SK-N-SH treated with all-trans-retinoic acid at 6 μM for 48 hours (cell line): Measurements from ENCODE around the gene KATNAL1.

ENCODE experiments used
- ATAC-seq: fragments of 200-7000 bp; cut with Tn5 transposase; 3 replicates; pipeline ENCODE4 v1.9.1; 2020; ENCODE audit warnings: mild to moderate bottlenecking, moderate library complexity
- ARNTL ChIP-seq: fragments of 450-650 bp; formaldehyde crosslinking; IDR thresholded peaks from 2 replicates; pipeline ENCODE4 v1.5.0; 2020; ENCODE audit warnings: low read depth, mild to moderate bottlenecking, moderate library complexity, borderline replicate concordance
- CSDC2 ChIP-seq: fragments of 250-450 bp; sonication (Bioruptor Pico); IDR thresholded peaks from 2 replicates; pipeline ENCODE4 v1.5.0; 2020; ENCODE audit warnings: mild to moderate bottlenecking, moderate library complexity
- ESRRG ChIP-seq: fragments of 250-450 bp; sonication (Bioruptor Pico); IDR thresholded peaks from 2 replicates; pipeline ENCODE4 v1.6.1; 2021; ENCODE audit warnings: mild to moderate bottlenecking
- GLIS3 ChIP-seq: fragments of 250-450 bp; sonication (Bioruptor Pico); IDR thresholded peaks from 2 replicates; pipeline ENCODE4 v1.5.0; 2020; ENCODE audit warnings: mild to moderate bottlenecking, moderate library complexity
- ISL1 ChIP-seq: fragments of 250-450 bp; sonication (Bioruptor Pico); IDR thresholded peaks from 2 replicates; pipeline ENCODE4 v2.1.2; 2022; ENCODE audit warnings: mild to moderate bottlenecking, moderate library complexity
- OSR1 ChIP-seq: fragments of 250-450 bp; sonication (Bioruptor Pico); IDR thresholded peaks from 2 replicates; pipeline ENCODE4 v1.8.0; 2022; ENCODE audit warnings: moderate library complexity, mild to moderate bottlenecking, inconsistent platforms
- PPARA ChIP-seq: fragments of 250-450 bp; sonication (Bioruptor Pico); IDR thresholded peaks from 2 replicates; pipeline ENCODE4 v1.5.0; 2020; ENCODE audit warnings: mild to moderate bottlenecking, borderline replicate concordance
- RARB ChIP-seq: fragments of 250-450 bp; sonication (Bioruptor Pico); IDR thresholded peaks from 2 replicates; pipeline ENCODE4 v1.8.0; 2021; ENCODE audit warnings: mild to moderate bottlenecking, moderate library complexity
- SNAI2 ChIP-seq: fragments of 250-450 bp; sonication (Bioruptor Pico); IDR thresholded peaks from 2 replicates; pipeline ENCODE4 v1.5.0; 2020; ENCODE audit warnings: mild to moderate bottlenecking, moderate library complexity
- TCF4 ChIP-seq: fragments of 250-450 bp; sonication (Bioruptor Pico); IDR thresholded peaks from 2 replicates; pipeline ENCODE4 v1.8.0; 2021; ENCODE audit warnings: mild to moderate bottlenecking, moderate library complexity, borderline replicate concordance
- ZC3H10 ChIP-seq: fragments of 250-450 bp; sonication (Bioruptor Pico); IDR thresholded peaks from 2 replicates; pipeline ENCODE4 v1.5.1; 2021; ENCODE audit warnings: mild to moderate bottlenecking, moderate library complexity
- ZFP3 ChIP-seq: fragments of 250-450 bp; sonication (Bioruptor Pico); IDR thresholded peaks from 2 replicates; pipeline ENCODE4 v1.5.0; 2020; ENCODE audit warnings: mild to moderate bottlenecking, moderate library complexity
- ZFP30 ChIP-seq: fragments of 450-650 bp; formaldehyde crosslinking; IDR thresholded peaks from 2 replicates; pipeline ENCODE4 v1.5.0; 2022; ENCODE audit warnings: mild to moderate bottlenecking, moderate library complexity
- ZNF565 ChIP-seq: fragments of 450-650 bp; formaldehyde crosslinking; conservative IDR thresholded peaks from 2 replicates; pipeline ENCODE4 v1.5.0; 2020; ENCODE audit warnings: low read depth, mild to moderate bottlenecking, moderate library complexity
- ZNF70 ChIP-seq: fragments of 450-650 bp; formaldehyde crosslinking; IDR thresholded peaks from 2 replicates; pipeline ENCODE4 v1.5.0; 2020; ENCODE audit warnings: mild to moderate bottlenecking, moderate library complexity
- ZNF8 ChIP-seq: fragments of 450-650 bp; formaldehyde crosslinking; IDR thresholded peaks from 2 replicates; pipeline ENCODE4 v1.5.0; 2020; ENCODE audit warnings: mild to moderate bottlenecking, moderate library complexity
- TF ChIP-seq, protein P1 (sequence below): fragments of 250-450 bp; sonication (Bioruptor Pico); IDR thresholded peaks from 2 replicates; pipeline ENCODE4 v1.5.1; 2020; ENCODE audit warnings: low read depth, mild to moderate bottlenecking, moderate library complexity
- TF ChIP-seq, protein P2 (sequence below): fragments of 250-450 bp; sonication (Bioruptor Pico); IDR thresholded peaks from 2 replicates; pipeline ENCODE4 v1.8.0; 2021; ENCODE audit warnings: low read depth, mild to moderate bottlenecking, moderate library complexity, borderline replicate concordance
- TF ChIP-seq, protein P3 (sequence below): fragments of 250-450 bp; sonication (Bioruptor Pico); IDR thresholded peaks from 2 replicates; pipeline ENCODE4 v1.8.0; 2020; ENCODE audit warnings: mild to moderate bottlenecking, moderate library complexity, borderline replicate concordance
- TF ChIP-seq, protein P4 (sequence below): fragments of 250-450 bp; sonication (Bioruptor Pico); IDR thresholded peaks from 2 replicates; pipeline ENCODE4 v1.5.0; 2020; ENCODE audit warnings: mild to moderate bottlenecking, moderate library complexity

The KATNAL1 gene

DNA sequence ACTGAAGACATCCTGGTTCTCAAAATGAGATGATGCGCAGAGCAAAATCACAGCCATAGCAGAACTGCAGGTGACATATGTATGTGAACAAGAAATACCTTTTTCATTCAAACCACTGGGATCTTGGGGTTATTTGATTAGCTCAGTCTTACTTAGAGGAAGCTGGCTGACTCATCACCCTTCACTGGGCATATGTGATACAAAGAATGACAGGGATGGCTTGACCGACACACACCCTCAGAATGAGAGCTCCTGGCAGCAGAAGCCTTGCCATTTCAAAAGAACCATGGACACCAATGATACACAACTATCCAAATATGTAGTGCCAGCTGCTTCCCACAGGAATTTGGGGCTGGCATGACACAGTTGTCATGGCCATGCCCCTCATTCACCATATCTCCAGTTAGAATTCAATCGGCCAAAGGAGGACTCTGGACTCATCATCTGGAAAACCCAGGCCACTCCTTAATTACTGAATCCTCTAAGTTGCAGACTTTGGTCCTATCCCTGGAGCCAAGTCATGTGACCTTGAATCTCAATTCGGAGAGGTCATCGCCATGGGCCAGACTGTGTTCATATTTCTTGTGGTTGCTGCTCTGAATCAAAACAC, 115.8 kb downstream of the KATNAL1 start:
- peak; percentile 46; the same call in 2 of the 3 replicates for ATAC-seq
- TF ChIP-seq, protein P1, sequence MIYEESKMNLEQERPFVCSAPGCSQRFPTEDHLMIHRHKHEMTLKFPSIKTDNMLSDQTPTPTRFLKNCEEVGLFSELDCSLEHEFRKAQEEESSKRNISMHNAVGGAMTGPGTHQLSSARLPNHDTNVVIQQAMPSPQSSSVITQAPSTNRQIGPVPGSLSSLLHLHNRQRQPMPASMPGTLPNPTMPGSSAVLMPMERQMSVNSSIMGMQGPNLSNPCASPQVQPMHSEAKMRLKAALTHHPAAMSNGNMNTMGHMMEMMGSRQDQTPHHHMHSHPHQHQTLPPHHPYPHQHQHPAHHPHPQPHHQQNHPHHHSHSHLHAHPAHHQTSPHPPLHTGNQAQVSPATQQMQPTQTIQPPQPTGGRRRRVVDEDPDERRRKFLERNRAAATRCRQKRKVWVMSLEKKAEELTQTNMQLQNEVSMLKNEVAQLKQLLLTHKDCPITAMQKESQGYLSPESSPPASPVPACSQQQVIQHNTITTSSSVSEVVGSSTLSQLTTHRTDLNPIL: no peak
- TF ChIP-seq GLIS3 (CRISPR knock-in tag) (no peak), TCF4 (CRISPR knock-in tag) (no peak), ZNF565 (CRISPR knock-in tag) (no peak), ZFP3 (CRISPR knock-in tag) (no peak), SNAI2 (CRISPR knock-in tag) (no peak)

DNA sequence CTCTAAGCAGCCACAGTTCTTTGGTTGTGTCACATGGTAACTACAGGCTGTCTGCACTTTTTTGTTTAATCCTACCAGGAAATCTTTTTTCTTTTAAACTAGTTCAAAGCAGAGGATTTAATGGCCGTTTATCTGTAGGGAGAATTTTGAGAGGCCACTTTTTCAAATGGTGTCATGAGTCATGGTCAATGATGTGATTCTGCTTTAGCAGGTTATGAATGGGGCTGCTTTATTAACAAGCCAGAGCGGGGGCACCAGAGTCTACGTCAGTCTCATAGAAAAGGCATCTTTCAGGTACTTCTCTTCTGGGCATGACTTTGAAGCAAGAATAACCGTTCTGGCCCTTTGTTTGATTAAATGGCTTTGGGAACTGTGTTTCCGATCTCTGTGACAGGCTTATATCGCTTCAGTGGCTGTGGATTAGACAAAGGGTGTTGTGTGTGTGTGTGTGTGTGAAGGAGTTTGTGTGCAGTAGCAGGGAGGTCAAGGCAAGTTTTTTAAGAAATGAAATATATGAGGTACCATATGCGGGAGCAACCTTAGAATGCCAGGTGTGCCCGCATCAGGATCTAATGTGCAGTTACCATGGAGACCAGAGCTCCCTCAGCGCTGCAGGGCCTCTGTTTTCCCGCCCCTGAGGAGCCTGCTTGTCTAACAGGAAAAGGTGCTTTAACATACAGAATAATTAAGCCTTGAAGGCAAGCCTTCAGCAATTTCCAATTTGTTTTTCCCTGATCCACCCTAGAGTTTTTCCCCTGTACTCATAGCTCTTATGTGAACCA, 120.5 kb downstream of the KATNAL1 start:
- ATAC-seq: no peak
- TF ChIP-seq ZFP3 (CRISPR knock-in tag) (no peak), ISL1 (CRISPR knock-in tag) (no peak), ESRRG (no peak), ZNF70 (CRISPR knock-in tag) (no peak), OSR1 (CRISPR knock-in tag) (no peak), PPARA (no peak), RARB (no peak), ZFP30 (CRISPR knock-in tag) (no peak), CSDC2 (CRISPR knock-in tag) (no peak), GLIS3 (CRISPR knock-in tag) (no peak), ZC3H10 (CRISPR knock-in tag) (no peak)
- TF ChIP-seq, protein P2, sequence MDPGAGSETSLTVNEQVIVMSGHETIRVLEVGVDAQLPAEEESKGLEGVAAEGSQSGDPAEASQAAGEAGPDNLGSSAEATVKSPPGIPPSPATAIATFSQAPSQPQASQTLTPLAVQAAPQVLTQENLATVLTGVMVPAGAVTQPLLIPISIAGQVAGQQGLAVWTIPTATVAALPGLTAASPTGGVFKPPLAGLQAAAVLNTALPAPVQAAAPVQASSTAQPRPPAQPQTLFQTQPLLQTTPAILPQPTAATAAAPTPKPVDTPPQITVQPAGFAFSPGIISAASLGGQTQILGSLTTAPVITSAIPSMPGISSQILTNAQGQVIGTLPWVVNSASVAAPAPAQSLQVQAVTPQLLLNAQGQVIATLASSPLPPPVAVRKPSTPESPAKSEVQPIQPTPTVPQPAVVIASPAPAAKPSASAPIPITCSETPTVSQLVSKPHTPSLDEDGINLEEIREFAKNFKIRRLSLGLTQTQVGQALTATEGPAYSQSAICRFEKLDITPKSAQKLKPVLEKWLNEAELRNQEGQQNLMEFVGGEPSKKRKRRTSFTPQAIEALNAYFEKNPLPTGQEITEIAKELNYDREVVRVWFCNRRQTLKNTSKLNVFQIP: no peak
- TF ChIP-seq, protein P3, sequence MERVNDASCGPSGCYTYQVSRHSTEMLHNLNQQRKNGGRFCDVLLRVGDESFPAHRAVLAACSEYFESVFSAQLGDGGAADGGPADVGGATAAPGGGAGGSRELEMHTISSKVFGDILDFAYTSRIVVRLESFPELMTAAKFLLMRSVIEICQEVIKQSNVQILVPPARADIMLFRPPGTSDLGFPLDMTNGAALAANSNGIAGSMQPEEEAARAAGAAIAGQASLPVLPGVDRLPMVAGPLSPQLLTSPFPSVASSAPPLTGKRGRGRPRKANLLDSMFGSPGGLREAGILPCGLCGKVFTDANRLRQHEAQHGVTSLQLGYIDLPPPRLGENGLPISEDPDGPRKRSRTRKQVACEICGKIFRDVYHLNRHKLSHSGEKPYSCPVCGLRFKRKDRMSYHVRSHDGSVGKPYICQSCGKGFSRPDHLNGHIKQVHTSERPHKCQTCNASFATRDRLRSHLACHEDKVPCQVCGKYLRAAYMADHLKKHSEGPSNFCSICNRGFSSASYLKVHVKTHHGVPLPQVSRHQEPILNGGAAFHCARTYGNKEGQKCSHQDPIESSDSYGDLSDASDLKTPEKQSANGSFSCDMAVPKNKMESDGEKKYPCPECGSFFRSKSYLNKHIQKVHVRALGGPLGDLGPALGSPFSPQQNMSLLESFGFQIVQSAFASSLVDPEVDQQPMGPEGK (CRISPR knock-in tag): no peak
- TF ChIP-seq, protein P4, sequence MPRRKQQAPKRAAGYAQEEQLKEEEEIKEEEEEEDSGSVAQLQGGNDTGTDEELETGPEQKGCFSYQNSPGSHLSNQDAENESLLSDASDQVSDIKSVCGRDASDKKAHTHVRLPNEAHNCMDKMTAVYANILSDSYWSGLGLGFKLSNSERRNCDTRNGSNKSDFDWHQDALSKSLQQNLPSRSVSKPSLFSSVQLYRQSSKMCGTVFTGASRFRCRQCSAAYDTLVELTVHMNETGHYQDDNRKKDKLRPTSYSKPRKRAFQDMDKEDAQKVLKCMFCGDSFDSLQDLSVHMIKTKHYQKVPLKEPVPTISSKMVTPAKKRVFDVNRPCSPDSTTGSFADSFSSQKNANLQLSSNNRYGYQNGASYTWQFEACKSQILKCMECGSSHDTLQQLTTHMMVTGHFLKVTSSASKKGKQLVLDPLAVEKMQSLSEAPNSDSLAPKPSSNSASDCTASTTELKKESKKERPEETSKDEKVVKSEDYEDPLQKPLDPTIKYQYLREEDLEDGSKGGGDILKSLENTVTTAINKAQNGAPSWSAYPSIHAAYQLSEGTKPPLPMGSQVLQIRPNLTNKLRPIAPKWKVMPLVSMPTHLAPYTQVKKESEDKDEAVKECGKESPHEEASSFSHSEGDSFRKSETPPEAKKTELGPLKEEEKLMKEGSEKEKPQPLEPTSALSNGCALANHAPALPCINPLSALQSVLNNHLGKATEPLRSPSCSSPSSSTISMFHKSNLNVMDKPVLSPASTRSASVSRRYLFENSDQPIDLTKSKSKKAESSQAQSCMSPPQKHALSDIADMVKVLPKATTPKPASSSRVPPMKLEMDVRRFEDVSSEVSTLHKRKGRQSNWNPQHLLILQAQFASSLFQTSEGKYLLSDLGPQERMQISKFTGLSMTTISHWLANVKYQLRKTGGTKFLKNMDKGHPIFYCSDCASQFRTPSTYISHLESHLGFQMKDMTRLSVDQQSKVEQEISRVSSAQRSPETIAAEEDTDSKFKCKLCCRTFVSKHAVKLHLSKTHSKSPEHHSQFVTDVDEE (CRISPR knock-in tag): no peak

DNA sequence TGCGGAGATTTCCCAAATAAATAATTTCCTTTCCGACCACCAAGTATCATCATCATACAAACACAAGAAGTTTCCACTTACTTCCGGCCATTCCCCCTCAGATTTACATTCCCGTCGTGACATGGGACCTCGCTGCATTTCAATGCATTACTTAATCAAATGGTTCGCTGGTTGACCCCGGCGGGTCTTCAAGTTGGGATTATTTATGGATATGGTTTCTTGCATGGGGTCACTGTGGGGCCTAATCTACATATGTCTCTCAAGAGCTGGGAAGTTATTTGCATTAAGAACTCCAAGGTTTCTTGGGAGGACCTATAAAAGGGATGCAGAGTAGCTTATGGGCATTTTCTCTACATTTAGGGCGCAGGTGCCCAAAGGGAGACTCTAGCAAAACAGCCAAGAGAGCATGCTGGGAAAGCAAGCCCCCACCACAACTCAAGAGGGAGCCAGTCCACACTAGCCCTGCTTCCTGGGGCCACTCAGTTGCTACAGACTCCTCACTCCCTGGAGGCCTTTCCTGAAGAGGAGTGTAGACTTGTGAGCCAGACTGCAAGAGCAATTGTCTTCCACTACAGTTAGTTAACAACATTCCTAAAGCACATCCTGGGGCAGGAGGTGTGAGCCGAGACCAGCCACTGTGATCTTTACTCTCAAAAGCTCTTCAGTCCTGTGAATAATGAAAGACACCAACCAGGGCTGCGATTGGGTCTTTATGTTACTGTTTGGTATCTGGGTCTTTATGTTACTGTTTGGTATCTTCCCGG, 125.3 kb downstream of the KATNAL1 start:
- ATAC-seq: no peak

More for the DNA sequence above, 125.3 kb downstream of the KATNAL1 start:
- TF ChIP-seq TCF4 (CRISPR knock-in tag): no peak
- TF ChIP-seq GLIS3 (CRISPR knock-in tag): no peak
- TF ChIP-seq ZC3H10 (CRISPR knock-in tag): no peak
- TF ChIP-seq ZFP30 (CRISPR knock-in tag): no peak
- TF ChIP-seq ARNTL: no peak
- no peak for TF ChIP-seq OSR1 (CRISPR knock-in tag)
- no peak for TF ChIP-seq PPARA
- no peak for TF ChIP-seq ZNF8 (CRISPR knock-in tag)
- TF ChIP-seq, protein P3 (CRISPR knock-in tag): no peak
- TF ChIP-seq RARB: no peak
- TF ChIP-seq, protein P1: no peak
- TF ChIP-seq ZNF565 (CRISPR knock-in tag): no peak
